IMR-90 (cell line): Measurements from ENCODE around the gene ABCC10. TPM values are rescaled to one million over a fixed set of nuclear protein-coding genes. Genes with fewer than 3 reads are reported as not detected.
A peak's percentile ranks its signal among the peaks of the same experiment; 100 is the strongest.

Experiments
- ATAC-seq: fragments of 200-7000 bp; cut with Tn5 transposase; 2 replicates; pipeline ENCODE4 v1.9.1; 2020; ENCODE audit warnings: low read depth, mild to moderate bottlenecking, moderate library complexity
- BruUV-seq: library from RNA; stranded (reverse); fragments of 400-500 nt; replicated peaks from 2 replicates; lab custom pipeline; 2021; lab: Mats Ljungman, UMichigan
- CTCF ChIA-PET: fragments of 300-600 bp; formaldehyde crosslinking; extraction: SDS; loops from one replicate; lab custom pipeline; 2021; ENCODE audit warnings: antibody characterized with exemption; lab: Yijun Ruan, JAX
- POLR2A ChIA-PET: fragments of 300-600 bp; sonication (Branson Sonifier 250); formaldehyde crosslinking; loops from one replicate; lab custom pipeline; 2022; ENCODE audit warnings: antibody characterized with exemption; ENCODE audit not compliant: unreplicated experiment; lab: Charles Lee
- DNase-seq: peaks from one replicate; pipeline ENCODE4 v3.0.0; 2013
- H2AFZ ChIP-seq: replicated peaks from 2 replicates; pipeline ENCODE3; 2013; ENCODE audit warnings: low read length, mild to moderate bottlenecking; ENCODE audit not compliant: poor library complexity
- H2AK5ac ChIP-seq: 2 replicates; pipeline ENCODE4 v1.6.1; 2013; ENCODE audit warnings: low read depth, low read length, inconsistent platforms
- H2AK9ac ChIP-seq: replicated peaks from 2 replicates; pipeline ENCODE3; 2013; ENCODE audit warnings: mild to moderate bottlenecking, low read depth, low read length, moderate library complexity; ENCODE audit not compliant: poor library complexity
- H2BK120ac ChIP-seq: 2 replicates; pipeline ENCODE4 v1.6.1; 2013; ENCODE audit warnings: low read depth, low read length, inconsistent platforms
- H2BK15ac ChIP-seq: 3 replicates; pipeline ENCODE4 v1.6.1; 2013; ENCODE audit warnings: low read depth, low read length, inconsistent platforms
- H2BK20ac ChIP-seq: 2 replicates; pipeline ENCODE4 v1.6.1; 2013; ENCODE audit warnings: low read depth, mild to moderate bottlenecking, inconsistent platforms, low read length, moderate library complexity
- H2BK5ac ChIP-seq: 2 replicates; pipeline ENCODE4 v1.6.1; 2013; ENCODE audit warnings: mild to moderate bottlenecking, low read depth, low read length, inconsistent platforms; ENCODE audit not compliant: poor library complexity, severe bottlenecking
- H3K14ac ChIP-seq: replicated peaks from 2 replicates; pipeline ENCODE4 v1.6.1; 2013; ENCODE audit warnings: low read depth, low read length, inconsistent platforms
- H3K18ac ChIP-seq: 2 replicates; pipeline ENCODE4 v1.6.1; 2013; ENCODE audit warnings: low read depth, low read length, control low read depth
- H3K23ac ChIP-seq: 2 replicates; pipeline ENCODE4 v1.6.1; 2013; ENCODE audit warnings: low read depth, low read length, inconsistent platforms
- H3K27ac ChIP-seq: 2 replicates; pipeline ENCODE4 v1.5.1; 2013; ENCODE audit warnings: mild to moderate bottlenecking, control low read depth, low read length; ENCODE audit not compliant: insufficient read depth
- H3K27me3 ChIP-seq: 2 replicates; pipeline ENCODE4 v1.6.1; 2013; ENCODE audit warnings: low read length; ENCODE audit not compliant: control insufficient read depth, insufficient read depth
- H3K36me3 ChIP-seq: 2 replicates; pipeline ENCODE4 v1.6.1; 2013; ENCODE audit warnings: low read length, mixed read lengths; ENCODE audit not compliant: control insufficient read depth, insufficient read depth
- H3K4ac ChIP-seq: 2 replicates; pipeline ENCODE4 v1.6.1; 2013; ENCODE audit warnings: low read depth, low read length, inconsistent platforms
- H3K4me1 ChIP-seq: 2 replicates; pipeline ENCODE4 v1.6.1; 2013; ENCODE audit warnings: low read length, mixed read lengths; ENCODE audit not compliant: control insufficient read depth, insufficient read depth
- H3K4me2 ChIP-seq: 2 replicates; pipeline ENCODE4 v1.6.1; 2013; ENCODE audit warnings: low read depth, mild to moderate bottlenecking, control low read depth, low read length, moderate library complexity
- H3K4me3 ChIP-seq: 2 replicates; pipeline ENCODE4 v1.5.1; 2013; ENCODE audit warnings: low read depth, mild to moderate bottlenecking, control low read depth, low read length, moderate library complexity; ENCODE audit not compliant: insufficient read depth
- H3K56ac ChIP-seq: 2 replicates; pipeline ENCODE4 v1.6.1; 2013; ENCODE audit warnings: low read length, inconsistent platforms; ENCODE audit not compliant: insufficient read depth; ENCODE audit errors: extremely low read depth
- H3K79me1 ChIP-seq, 2 experiments: 2 replicates each; pipeline ENCODE4 v1.6.1; 2013; ENCODE audit warnings: low read length in 2 of 2, inconsistent platforms in 1 of 2, low read depth in 1 of 2
- H3K9ac ChIP-seq: 2 replicates; pipeline ENCODE4 v1.6.1; 2013; ENCODE audit warnings: low read depth, low read length, control low read depth
- H3K9me1 ChIP-seq: 2 replicates; pipeline ENCODE4 v1.6.1; 2013; ENCODE audit warnings: low read length, inconsistent platforms; ENCODE audit not compliant: insufficient read depth
- H3K9me3 ChIP-seq: 2 replicates; pipeline ENCODE4 v1.6.1; 2013; ENCODE audit warnings: low read length; ENCODE audit not compliant: control insufficient read depth, insufficient read depth
- H4K20me1 ChIP-seq: 2 replicates; pipeline ENCODE4 v1.6.1; 2013; ENCODE audit warnings: low read length, inconsistent platforms; ENCODE audit not compliant: insufficient read depth
- H4K5ac ChIP-seq: 2 replicates; pipeline ENCODE4 v1.6.1; 2013; ENCODE audit warnings: mild to moderate bottlenecking, low read depth, low read length, control low read depth
- H4K8ac ChIP-seq, 2 experiments: 2 replicates each; pipeline ENCODE4 v1.6.1; 2013; ENCODE audit warnings: low read depth in 2 of 2, low read length in 2 of 2, control low read depth in 1 of 2, inconsistent platforms in 1 of 2
- H4K91ac ChIP-seq: 2 replicates; pipeline ENCODE4 v1.6.1; 2013; ENCODE audit warnings: low read depth, low read length, inconsistent platforms; ENCODE audit not compliant: insufficient read depth
- BHLHE40 ChIP-seq: fragments of 150-350 bp; IDR thresholded peaks from 2 replicates; pipeline ENCODE4 v1.6.1; 2016; ENCODE audit warnings: mild to moderate bottlenecking, low read depth, low read length
- CEBPB ChIP-seq: IDR thresholded peaks from 2 replicates; pipeline ENCODE4 v1.6.1; 2012; ENCODE audit warnings: low read depth, low read length, improper control_type of control experiment
- CHD1 ChIP-seq: IDR thresholded peaks from 2 replicates; pipeline ENCODE4 v1.6.1; 2012; ENCODE audit warnings: low read depth, low read length, improper control_type of control experiment
- CTCF ChIP-seq: conservative IDR thresholded peaks from 2 replicates; pipeline ENCODE4 v1.5.1; 2012; ENCODE audit warnings: mild to moderate bottlenecking, low read depth, low read length, improper control_type of control experiment
- ELK1 ChIP-seq: fragments of 150-350 bp; IDR thresholded peaks from 2 replicates; pipeline ENCODE4 v1.6.1; 2016; ENCODE audit warnings: low read depth, mild to moderate bottlenecking, low read length, moderate library complexity, borderline replicate concordance
- FOS ChIP-seq: fragments of 150-350 bp; IDR thresholded peaks from 2 replicates; pipeline ENCODE4 v1.6.1; 2016; ENCODE audit warnings: low read depth, low read length
- MAFK ChIP-seq: IDR thresholded peaks from 2 replicates; pipeline ENCODE4 v1.6.1; 2012; ENCODE audit warnings: low read depth, low read length, improper control_type of control experiment
- MAZ ChIP-seq: IDR thresholded peaks from 2 replicates; pipeline ENCODE4 v1.6.1; 2012; ENCODE audit warnings: low read depth, mild to moderate bottlenecking, low read length, improper control_type of control experiment, moderate library complexity, borderline replicate concordance
- MXI1 ChIP-seq: IDR thresholded peaks from 2 replicates; pipeline ENCODE4 v1.6.1; 2012; ENCODE audit warnings: low read depth, mild to moderate bottlenecking, low read length, moderate library complexity, borderline replicate concordance
- NFE2L2 ChIP-seq: fragments of 150-350 bp; IDR thresholded peaks from 2 replicates; pipeline ENCODE4 v1.6.1; 2016; ENCODE audit warnings: low read depth, mild to moderate bottlenecking, low read length
- POLR2A ChIP-seq: IDR thresholded peaks from 2 replicates; pipeline ENCODE4 v1.6.1; 2012; ENCODE audit warnings: mild to moderate bottlenecking, low read depth, low read length
- RAD21 ChIP-seq: IDR thresholded peaks from 2 replicates; pipeline ENCODE4 v1.6.1; 2012; ENCODE audit warnings: low read length, improper control_type of control experiment
- RCOR1 ChIP-seq: IDR thresholded peaks from 2 replicates; pipeline ENCODE4 v1.6.1; 2012; ENCODE audit warnings: mild to moderate bottlenecking, low read length, improper control_type of control experiment; ENCODE audit not compliant: insufficient replicate concordance
- RFX5 ChIP-seq: IDR thresholded peaks from 2 replicates; pipeline ENCODE4 v1.8.0; 2012; ENCODE audit warnings: low read depth, mild to moderate bottlenecking, low read length, moderate library complexity
- SMC3 ChIP-seq: fragments of 150-350 bp; IDR thresholded peaks from 2 replicates; pipeline ENCODE4 v1.6.1; 2016; ENCODE audit warnings: low read depth, mild to moderate bottlenecking, antibody characterized with exemption, low read length, moderate library complexity
- USF2 ChIP-seq: fragments of 150-350 bp; IDR thresholded peaks from 2 replicates; pipeline ENCODE4 v1.6.1; 2017; ENCODE audit warnings: mild to moderate bottlenecking, antibody characterized with exemption, low read length, low read depth
- WGBS, 2 experiments: methylation state at CpG; one replicate each; pipeline versions ENCODE4 v1.1.5 to v1.1.7; 2013; ENCODE audit warnings: missing lambda C conversion rate in 2 of 2; ENCODE audit not compliant: insufficient read length in 1 of 2; ENCODE audit errors: extremely low coverage in 2 of 2; 5-methylcytosine and 5-hydroxymethylcytosine counted together
- dilution Hi-C: fragments of 300-500 bp; cut with HindIII; formaldehyde crosslinking; loops from one replicate; pipeline ENCODE4 v1.14.3; 2018; ENCODE audit warnings: low sequenced_read_pairs; ENCODE audit not compliant: unreplicated experiment
- in situ Hi-C: fragments of 300-500 bp; cut with MboI; formaldehyde crosslinking; loops from 3 replicates; pipeline ENCODE4 v1.14.3; 2019; ENCODE audit warnings: low sequenced_read_pairs, inconsistent platforms, mixed read lengths
- intact Hi-C: fragments of 100-400 bp; cut with micrococcal nuclease; formaldehyde crosslinking; loops from 2 replicates; pipeline ENCODE4 v1.10.0; 2022
- polyA plus RNA-seq, 3 experiments: library from polyadenylated mRNA; depleted of rRNA; stranded (reverse); fragments of >200 nt; gene quantifications; 2 replicates each; pipeline ENCODE4 v1.2.3, GENCODE V29; 2012; ENCODE audit warnings: low replicate concordance in 1 of 3
- total RNA-seq: library from RNA; depleted of rRNA; stranded (reverse); fragments of >200 nt; gene quantifications from 2 replicates; pipeline ENCODE4 v1.2.3, GENCODE V29; 2012

ABCC10 gene
- total and polyA plus RNA-seq, 2 of the 4 experiments (the other 2 are of a cell fraction): 7.0 to 26.3 TPM

GRCh38 chr6:43488667-43489276 is 61.4 kb downstream of the ABCC10 start:
- H3K79me1 ChIP-seq: peaks cover 37 to 69% of the 10 kb centered on the region in 2 experiments
- in situ Hi-C loops (no loop called here), intact Hi-C loops (no loop called here), dilution Hi-C loops (no loop called here)
- H3K4me1 ChIP-seq: peaks cover 13% of the 10 kb centered on the region
- H4K8ac ChIP-seq: no peak overlapping the region
- no peak overlapping the region for H4K91ac ChIP-seq
- peaks cover 38% of the 10 kb centered on the region for H3K9me1 ChIP-seq
- no peak overlapping the region for H2BK15ac ChIP-seq
- DNase-seq (peak; percentile 41), ATAC-seq (no peak)
- no peak overlapping the region for H3K4me3 ChIP-seq
- H3K27me3 ChIP-seq: no peaks in the 10 kb centered on the region
- H2BK120ac ChIP-seq: no peak overlapping the region
- H3K56ac ChIP-seq: no peak overlapping the region
- H3K9ac ChIP-seq: no peak overlapping the region
- no peak overlapping the region for H2AFZ ChIP-seq
- peaks cover 1% of the 10 kb centered on the region for H3K36me3 ChIP-seq
- H2AK9ac ChIP-seq: no peak overlapping the region
- H3K14ac ChIP-seq: peak overlapping the region; percentile 4; the same call in 1 of the 2 replicates
- H4K5ac ChIP-seq: no peak overlapping the region
- no CpG with 5 or more reads among the region's 4 CpGs for WGBS, 2 experiments
- H2BK20ac ChIP-seq: no peak overlapping the region
- 0 out of 2 replicates have a peak overlapping the region, but pooled peaks have one; percentile 9 for H3K4ac ChIP-seq
- no peaks in the 10 kb centered on the region for H3K9me3 ChIP-seq
- no peak overlapping the region for H2AK5ac ChIP-seq
- H2BK5ac ChIP-seq: no peak overlapping the region
- BruUV-seq: no TSS peak
- no peak overlapping the region for H3K4me2 ChIP-seq
- H3K23ac ChIP-seq: peak overlapping the region; percentile 20; the same call in 1 of the 2 replicates
- H4K20me1 ChIP-seq: peaks cover 21% of the 10 kb centered on the region; the same call in 1 of the 2 replicates
- CTCF ChIA-PET: no interaction called here
- no peak for TF ChIP-seq ELK1
- TF ChIP-seq BHLHE40: no peak
- no peak for TF ChIP-seq MAZ
- TF ChIP-seq POLR2A: no peak
- TF ChIP-seq NFE2L2: no peak
- no peak for TF ChIP-seq CEBPB
- no peak for TF ChIP-seq RAD21
- TF ChIP-seq SMC3: no peak
- no peak for TF ChIP-seq CTCF
- TF ChIP-seq MAFK: no peak
- no peak for TF ChIP-seq USF2
- no peak for TF ChIP-seq MXI1
- TF ChIP-seq FOS: no peak
- TF ChIP-seq CHD1: no peak
- no peak for TF ChIP-seq RFX5
- no peak for TF ChIP-seq RCOR1
- POLR2A ChIA-PET: no interaction called here
- no peak overlapping the region for H3K18ac ChIP-seq
- H3K27ac ChIP-seq: no peak overlapping the region
